Gastrocnemius medialis (tissue), 4 donors: ENCODE results near the gene HSBP1L1.

Experiments
- POLR2A ChIP-seq, 2 donors: fragments of 450-650 bp; IDR thresholded peaks; one replicate each; pipeline ENCODE4 v1.6.1; 2017; ENCODE audit warnings: antibody characterized with exemption in 2 of 2, mild to moderate bottlenecking in 2 of 2, moderate library complexity in 2 of 2
- TF ChIP-seq, protein P1 (sequence below), 5 experiments: fragments of 450-650 bp in 3 of 5; fragments of 200-600 bp in 2 of 5; sonication (generic) in 2 of 5; IDR thresholded peaks in 4 of 5; conservative IDR thresholded peaks in 1 of 5; 1 replicate in 4 of 5; 2 replicates in 1 of 5; pipeline ENCODE4 v1.5.1; 2016 to 2019; ENCODE audit warnings: antibody characterized with exemption in 5 of 5, mild to moderate bottlenecking in 3 of 5, moderate library complexity in 3 of 5

DNA sequence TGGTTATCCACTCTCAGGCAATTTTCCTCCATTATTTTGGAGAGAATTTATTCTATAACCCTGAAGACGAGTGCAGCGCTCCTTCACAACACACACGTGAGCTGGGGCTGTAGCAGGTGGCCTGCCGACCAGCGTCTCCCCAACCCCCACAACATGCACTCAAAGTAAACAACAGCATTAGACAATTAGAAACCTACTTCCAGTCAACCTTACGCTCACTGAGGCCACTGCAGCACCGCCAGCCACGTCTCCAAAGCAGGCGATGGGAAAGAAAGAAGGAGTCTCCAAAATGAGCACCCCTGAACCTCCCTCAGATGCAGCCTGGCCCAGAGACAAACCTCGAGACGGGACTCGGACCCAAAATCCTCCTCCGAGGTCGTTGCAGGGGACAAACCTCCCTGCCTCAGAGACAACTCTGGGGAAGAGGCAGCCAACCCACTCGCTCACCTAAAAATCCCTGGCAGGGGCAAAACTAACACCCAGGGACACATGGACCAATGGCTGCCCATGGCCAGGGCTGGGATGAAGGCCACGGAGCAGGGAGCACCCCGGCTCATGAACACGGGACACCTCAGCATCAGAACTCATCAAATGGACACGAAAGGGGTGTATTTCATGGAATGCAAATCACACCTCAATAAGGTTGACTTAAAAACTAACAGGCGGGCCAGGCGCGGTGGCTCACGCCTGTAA lies 15.6 kb upstream of the HSBP1L1 start:
- TF ChIP-seq, protein P1, sequence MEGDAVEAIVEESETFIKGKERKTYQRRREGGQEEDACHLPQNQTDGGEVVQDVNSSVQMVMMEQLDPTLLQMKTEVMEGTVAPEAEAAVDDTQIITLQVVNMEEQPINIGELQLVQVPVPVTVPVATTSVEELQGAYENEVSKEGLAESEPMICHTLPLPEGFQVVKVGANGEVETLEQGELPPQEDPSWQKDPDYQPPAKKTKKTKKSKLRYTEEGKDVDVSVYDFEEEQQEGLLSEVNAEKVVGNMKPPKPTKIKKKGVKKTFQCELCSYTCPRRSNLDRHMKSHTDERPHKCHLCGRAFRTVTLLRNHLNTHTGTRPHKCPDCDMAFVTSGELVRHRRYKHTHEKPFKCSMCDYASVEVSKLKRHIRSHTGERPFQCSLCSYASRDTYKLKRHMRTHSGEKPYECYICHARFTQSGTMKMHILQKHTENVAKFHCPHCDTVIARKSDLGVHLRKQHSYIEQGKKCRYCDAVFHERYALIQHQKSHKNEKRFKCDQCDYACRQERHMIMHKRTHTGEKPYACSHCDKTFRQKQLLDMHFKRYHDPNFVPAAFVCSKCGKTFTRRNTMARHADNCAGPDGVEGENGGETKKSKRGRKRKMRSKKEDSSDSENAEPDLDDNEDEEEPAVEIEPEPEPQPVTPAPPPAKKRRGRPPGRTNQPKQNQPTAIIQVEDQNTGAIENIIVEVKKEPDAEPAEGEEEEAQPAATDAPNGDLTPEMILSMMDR (IDR thresholded peaks at IDR 0.05 in 4 of 5, conservative IDR thresholded peaks at IDR 0.05 in 1 of 5) = no peak
- no peak for TF ChIP-seq POLR2A (IDR thresholded peaks at IDR 0.05)
